B cell (primary cell): ENCODE data around the gene CPPED1. TPM values are rescaled to one million over a fixed set of nuclear protein-coding genes. Genes with fewer than 3 reads are reported as not detected.

Experiments used
- ATAC-seq: fragments of 200-7000 bp; cut with Tn5 transposase; one replicate; pipeline ENCODE4 v1.10.0; 2021; ENCODE audit warnings: low read depth, mild to moderate bottlenecking, moderate number of reproducible peaks, moderate library complexity
- CTCF ChIA-PET: fragments of 350-600 bp; sonication (Branson Sonifier 250); formaldehyde crosslinking; loops from one replicate; lab custom pipeline; 2021; ENCODE audit warnings: antibody characterized with exemption, inconsistent platforms; lab: Charles Lee
- POLR2A ChIA-PET: fragments of 350-600 bp; sonication (Branson Sonifier 250); formaldehyde crosslinking; loops from one replicate; lab custom pipeline; 2021; ENCODE audit warnings: antibody characterized with exemption; lab: Charles Lee
- DNase-seq: peaks from one replicate; pipeline ENCODE4 v3.0.0; 2013
- H2AFZ ChIP-seq: 2 replicates; pipeline ENCODE4 v1.6.1; 2012; ENCODE audit warnings: mild to moderate bottlenecking, low read depth, low read length; ENCODE audit not compliant: insufficient read depth, poor library complexity, severe bottlenecking
- H3K27ac ChIP-seq, 2 donors: 1 replicate in 1 of 2; 2 replicates in 1 of 2; pipeline ENCODE4 v1.5.1; 2012 to 2013; ENCODE audit warnings: low read length in 2 of 2, mild to moderate bottlenecking in 2 of 2, moderate library complexity in 1 of 2
- H3K27me3 ChIP-seq, 4 experiments: fragments of 200-600 bp in 1 of 4; sonication (generic) in 1 of 4; replicated peaks in 1 of 4; 1 replicate in 2 of 4; 2 replicates in 2 of 4; pipeline versions ENCODE4 v1.6.1 to v1.7.0; 2013 to 2016; ENCODE audit warnings: low read length in 3 of 4, mild to moderate bottlenecking in 2 of 4, mixed read lengths in 1 of 4, moderate library complexity in 1 of 4; ENCODE audit not compliant: insufficient read depth in 4 of 4, control insufficient read depth in 3 of 4; ENCODE audit errors: control extremely low read depth in 1 of 4
- H3K36me3 ChIP-seq, 2 experiments: replicated peaks in 1 of 2; 1 replicate in 1 of 2; 2 replicates in 1 of 2; pipeline versions ENCODE4 v1.6.1 to v1.7.1; 2013; ENCODE audit warnings: low read length in 1 of 2; ENCODE audit not compliant: insufficient read depth in 2 of 2, control insufficient read depth in 1 of 2; ENCODE audit errors: control extremely low read depth in 1 of 2, extremely low read depth in 1 of 2
- H3K4me1 ChIP-seq, 2 donors: fragments of 200-600 bp in 1 of 2; sonication (generic) in 1 of 2; 1 replicate in 1 of 2; 2 replicates in 1 of 2; pipeline versions ENCODE4 v1.5.1 to v1.6.1; 2013 to 2017; ENCODE audit warnings: low read length in 2 of 2; ENCODE audit not compliant: control insufficient read depth in 2 of 2, insufficient read depth in 2 of 2
- H3K4me2 ChIP-seq: replicated peaks from 2 replicates; pipeline ENCODE3; 2012; ENCODE audit warnings: mild to moderate bottlenecking, low read depth, low read length; ENCODE audit not compliant: poor library complexity, severe bottlenecking
- H3K4me3 ChIP-seq, 5 experiments: fragments of 200-600 bp in 1 of 5; sonication (generic) in 1 of 5; 1 replicate in 3 of 5; 2 replicates in 2 of 5; pipeline versions ENCODE4 v1.5.1 to v1.7.0; 2011 to 2016; ENCODE audit warnings: low read length in 4 of 5, mild to moderate bottlenecking in 4 of 5, low read depth in 2 of 5, control low read depth in 1 of 5, moderate library complexity in 1 of 5; ENCODE audit not compliant: insufficient read depth in 1 of 5; ENCODE audit errors: control extremely low read depth in 1 of 5, extremely low read depth in 1 of 5
- H3K79me2 ChIP-seq: fragments of 200-600 bp; sonication (generic); one replicate; pipeline ENCODE4 v1.6.0; 2016; ENCODE audit warnings: low read length; ENCODE audit not compliant: control insufficient read depth, insufficient read depth
- H3K9ac ChIP-seq: fragments of 200-600 bp; sonication (generic); 2 replicates; pipeline ENCODE4 v1.6.1; 2017; ENCODE audit warnings: mild to moderate bottlenecking, low read length, moderate library complexity
- H3K9me3 ChIP-seq, 3 donors: one replicate each; pipeline versions ENCODE4 v1.6.1 to v1.7.1; 2013; ENCODE audit warnings: low read length in 2 of 3; ENCODE audit not compliant: control insufficient read depth in 2 of 3, insufficient read depth in 1 of 3; ENCODE audit errors: control extremely low read depth in 1 of 3
- H4K20me1 ChIP-seq: 2 replicates; pipeline ENCODE4 v1.6.0; 2012; ENCODE audit warnings: mild to moderate bottlenecking, low read length; ENCODE audit not compliant: insufficient read depth, control insufficient read depth, poor library complexity, severe bottlenecking
- H3K27ac Mint-ChIP-seq: one replicate; pipeline ENCODE4 v1.8.0; 2021; ENCODE audit warnings: mixed read lengths
- H3K27me3 Mint-ChIP-seq: one replicate; pipeline ENCODE4 v1.8.0; 2021; ENCODE audit warnings: mixed read lengths
- H3K4me1 Mint-ChIP-seq: one replicate; pipeline ENCODE4 v1.8.0; 2021; ENCODE audit warnings: mixed read lengths
- H3K4me3 Mint-ChIP-seq: one replicate; pipeline ENCODE4 v1.8.0; 2021; ENCODE audit warnings: mixed read lengths
- H3K9me3 Mint-ChIP-seq: one replicate; pipeline ENCODE4 v1.8.0; 2022; ENCODE audit warnings: mixed read lengths; ENCODE audit not compliant: insufficient read depth
- EZH2 ChIP-seq: IDR thresholded peaks from 2 replicates; pipeline ENCODE4 v1.6.1; 2012; ENCODE audit warnings: borderline replicate concordance, low read depth, mild to moderate bottlenecking, moderate library complexity, low read length; ENCODE audit not compliant: insufficient read depth, poor library complexity, severe bottlenecking
- WGBS: methylation state at CpG from one replicate; pipeline ENCODE4 v1.1.5; 2013; ENCODE audit warnings: missing lambda C conversion rate; ENCODE audit not compliant: insufficient coverage; 5-methylcytosine and 5-hydroxymethylcytosine counted together
- intact Hi-C: fragments of 100-400 bp; cut with micrococcal nuclease; formaldehyde crosslinking; loops from one replicate; pipeline ENCODE4 v1.10.0; 2022
- polyA plus RNA-seq: library from polyadenylated mRNA; depleted of rRNA; stranded (reverse); fragments of >200 nt; gene quantifications from 2 replicates; pipeline ENCODE4 v1.2.3, GENCODE V29; 2012
- total RNA-seq, 2 donors: library from RNA; stranded (reverse); fragments of 120-200 nt in 1 of 2; gene quantifications; 1 replicate in 1 of 2; 2 replicates in 1 of 2; pipeline versions ENCODE4 v1.2.3 to v1.2.4, GENCODE V29; 2013 to 2022
- TF ChIP-seq, protein P1 (sequence below): fragments of 200-600 bp; IDR thresholded peaks from one replicate; pipeline ENCODE4 v1.8.0; 2022; ENCODE audit warnings: antibody characterized with exemption, mild to moderate bottlenecking

CPPED1 gene
- total and polyA plus RNA-seq, 2 donors (not counting 1 experiment from before 2014, with no cell fraction given) = 5.9 to 11.3 TPM

DNA sequence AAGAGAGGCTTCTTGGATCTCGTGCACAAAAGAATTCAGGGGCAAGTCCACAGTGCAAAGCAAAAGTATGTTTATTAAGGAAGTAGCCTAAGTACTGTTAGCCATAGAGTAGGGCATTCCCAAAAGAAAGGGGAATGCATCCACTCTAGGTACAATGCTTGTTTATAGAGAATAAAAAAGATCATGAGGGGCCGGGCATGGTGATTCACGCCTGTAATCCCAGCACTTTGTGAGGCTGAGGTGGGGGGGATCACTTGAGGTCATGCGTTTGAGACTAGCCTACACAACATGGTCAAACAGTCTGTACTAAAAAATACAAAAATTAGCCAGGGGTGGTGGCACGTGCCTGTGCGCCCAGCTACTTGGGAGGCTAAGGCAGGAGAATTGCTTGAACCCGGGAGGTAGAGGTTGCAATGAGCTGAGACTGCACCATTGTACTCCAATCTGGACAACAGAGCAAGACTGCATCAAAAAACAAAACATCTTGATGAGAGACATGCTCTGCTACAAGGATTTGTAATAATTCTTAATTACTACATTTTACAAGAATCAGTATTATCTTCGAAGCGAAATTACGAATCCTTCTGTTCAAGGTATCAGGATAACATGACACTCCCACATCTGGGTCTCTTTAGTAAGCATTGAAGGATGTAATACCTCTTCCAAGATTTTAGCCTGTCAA is 191.6 kb downstream of the CPPED1 start:
- no peaks in the 10 kb centered on the region for H3K36me3 ChIP-seq
- no peaks in the 10 kb centered on the region for H3K27me3 ChIP-seq
- Mint-ChIP-seq H3K9me3 (peaks cover 4% of the 10 kb centered on the region), H3K27me3 (peaks cover 20% of the 10 kb centered on the region), H3K4me1 (no peaks in the 10 kb centered on the region), H3K27ac (no peak overlapping the region), H3K4me3 (no peak overlapping the region)
- no peaks in the 10 kb centered on the region for H3K4me1 ChIP-seq
- no peaks in the 10 kb centered on the region for H3K79me2 ChIP-seq
- no peak overlapping the region for H3K4me3 ChIP-seq
- POLR2A ChIA-PET = no interaction called here
- intact Hi-C loops = no loop called here
- H3K4me2 ChIP-seq = no peak overlapping the region
- no peaks in the 10 kb centered on the region for H4K20me1 ChIP-seq
- no peak for DNase-seq
- H3K27ac ChIP-seq = no peak overlapping the region
- CTCF ChIA-PET = no interaction called here
- TF ChIP-seq, protein P1, sequence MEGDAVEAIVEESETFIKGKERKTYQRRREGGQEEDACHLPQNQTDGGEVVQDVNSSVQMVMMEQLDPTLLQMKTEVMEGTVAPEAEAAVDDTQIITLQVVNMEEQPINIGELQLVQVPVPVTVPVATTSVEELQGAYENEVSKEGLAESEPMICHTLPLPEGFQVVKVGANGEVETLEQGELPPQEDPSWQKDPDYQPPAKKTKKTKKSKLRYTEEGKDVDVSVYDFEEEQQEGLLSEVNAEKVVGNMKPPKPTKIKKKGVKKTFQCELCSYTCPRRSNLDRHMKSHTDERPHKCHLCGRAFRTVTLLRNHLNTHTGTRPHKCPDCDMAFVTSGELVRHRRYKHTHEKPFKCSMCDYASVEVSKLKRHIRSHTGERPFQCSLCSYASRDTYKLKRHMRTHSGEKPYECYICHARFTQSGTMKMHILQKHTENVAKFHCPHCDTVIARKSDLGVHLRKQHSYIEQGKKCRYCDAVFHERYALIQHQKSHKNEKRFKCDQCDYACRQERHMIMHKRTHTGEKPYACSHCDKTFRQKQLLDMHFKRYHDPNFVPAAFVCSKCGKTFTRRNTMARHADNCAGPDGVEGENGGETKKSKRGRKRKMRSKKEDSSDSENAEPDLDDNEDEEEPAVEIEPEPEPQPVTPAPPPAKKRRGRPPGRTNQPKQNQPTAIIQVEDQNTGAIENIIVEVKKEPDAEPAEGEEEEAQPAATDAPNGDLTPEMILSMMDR = no peak
- TF ChIP-seq EZH2 = no peak
- H2AFZ ChIP-seq = no peak overlapping the region
- WGBS = 90% methylated on average over 3 of the region's 10 CpGs
- no peak for ATAC-seq
- no peaks in the 10 kb centered on the region for H3K9me3 ChIP-seq
- H3K9ac ChIP-seq = no peak overlapping the region

DNA sequence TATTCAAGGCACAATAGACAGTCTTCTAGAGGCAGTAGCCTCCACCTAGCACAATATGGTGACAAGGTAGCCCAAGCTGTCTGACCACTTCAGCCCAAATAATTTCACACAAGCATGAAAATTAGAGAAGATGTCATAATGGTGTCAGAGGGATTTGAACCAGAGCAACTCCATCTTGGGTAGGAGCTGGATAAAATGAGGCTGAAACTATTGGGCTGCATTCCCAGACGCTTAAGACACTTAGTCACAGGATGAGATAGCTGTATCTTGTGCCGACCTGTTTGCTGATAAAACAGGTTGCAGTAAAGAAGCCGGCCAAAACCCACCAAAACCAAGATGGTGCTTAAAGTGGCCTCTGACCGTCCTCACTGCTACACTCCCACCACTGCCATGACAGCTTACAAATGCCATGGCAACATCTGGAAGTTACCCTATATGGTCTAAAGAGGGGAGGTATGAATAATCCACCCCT is 192.6 kb downstream of the CPPED1 start:
- Histone ChIP-seq H3K9me3 (no peaks in the 10 kb centered on the region), H3K9ac (no peak overlapping the region), H3K79me2 (no peaks in the 10 kb centered on the region), H2AFZ (no peak overlapping the region), H3K27me3 (no peaks in the 10 kb centered on the region), H3K4me3 (no peak overlapping the region), H3K4me1 (no peaks in the 10 kb centered on the region), H3K27ac (no peak overlapping the region), H3K36me3 (no peaks in the 10 kb centered on the region), H4K20me1 (no peaks in the 10 kb centered on the region), H3K4me2 (no peak overlapping the region)
- TF ChIP-seq, protein P1 = no peak
- TF ChIP-seq EZH2 = no peak
- DNase-seq (no peak), ATAC-seq (no peak)
- CTCF ChIA-PET = no interaction called here
- Mint-ChIP-seq H3K9me3 (peaks cover 6% of the 10 kb centered on the region), H3K4me1 (no peaks in the 10 kb centered on the region), H3K27ac (no peak overlapping the region), H3K27me3 (peaks cover 28% of the 10 kb centered on the region), H3K4me3 (no peak overlapping the region)
- intact Hi-C loops = no loop called here
- POLR2A ChIA-PET = no interaction called here
- 95% methylated on average over 2 of the region's 4 CpGs for WGBS
